ENCODE results near the gene GMPS. TPM values are rescaled to one million over a fixed set of nuclear protein-coding genes. Genes with fewer than 3 reads are reported as not detected.

GMPS gene
- total and polyA plus RNA-seq, 2 of the 4 experiments (the other 2 are of a cell fraction) = 33.9 to 52.5 TPM

DNA sequence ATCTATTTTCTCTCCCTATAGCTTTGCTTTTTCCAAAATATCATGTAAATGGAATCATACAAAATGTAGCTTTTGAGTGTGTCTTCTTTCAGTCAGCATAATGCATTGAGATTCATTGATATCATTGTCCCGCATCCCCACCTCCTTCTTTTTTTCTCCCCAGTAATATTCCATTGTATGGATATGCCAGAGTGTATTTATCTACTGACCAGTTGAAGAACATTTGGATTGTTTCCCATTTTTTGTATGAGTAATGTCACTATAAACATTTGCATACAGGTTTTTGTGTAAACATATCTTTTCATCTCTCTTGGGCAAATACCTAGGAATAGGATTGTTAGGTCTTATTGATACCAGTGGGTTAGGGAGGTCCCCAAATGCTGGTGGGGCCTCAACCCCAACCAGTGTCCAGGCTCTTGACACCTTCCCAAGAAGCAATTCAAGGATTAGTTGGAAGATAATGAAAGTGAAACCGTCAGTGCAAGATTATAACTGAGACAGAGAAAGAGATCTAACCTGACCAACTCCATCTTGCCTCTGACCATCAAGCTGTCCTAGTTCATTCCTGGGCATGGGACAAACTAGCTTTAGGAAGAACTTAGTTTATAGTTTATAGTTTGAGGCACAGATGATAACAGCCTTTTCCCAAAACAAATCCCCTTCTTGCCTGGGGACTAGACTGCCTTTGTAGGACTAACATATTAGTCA lies 8.8 kb upstream of the GMPS start:
- Histone ChIP-seq H4K91ac (ENCODE audit: insufficient read depth, low read depth, low read length) (no peak overlapping the region), H3K4me3 (ENCODE audit: insufficient read depth, low read depth, low read length) (no peak overlapping the region), H4K8ac (ENCODE audit: low read depth in 2 of 2, low read length in 2 of 2) (no peak overlapping the region), H3K79me1 (ENCODE audit: low read depth in 1 of 2, low read length in 2 of 2) (no peaks in the 10 kb centered on the region), H3K4me2 (ENCODE audit: low read depth, low read length) (no peak overlapping the region), H3K27me3 (ENCODE audit: control insufficient read depth, insufficient read depth, low read length) (no peaks in the 10 kb centered on the region), H3K56ac (ENCODE audit: extremely low read depth, insufficient read depth, low read length) (no peak overlapping the region), H3K9ac (ENCODE audit: low read depth, low read length) (no peak overlapping the region), H3K9me1 (ENCODE audit: insufficient read depth, low read length) (no peaks in the 10 kb centered on the region), H2AK9ac (replicated peaks; ENCODE audit: low read depth, low read length, poor library complexity) (no peak overlapping the region), H3K9me3 (ENCODE audit: control insufficient read depth, insufficient read depth, low read length) (no peaks in the 10 kb centered on the region), H3K4me1 (ENCODE audit: control insufficient read depth, insufficient read depth, low read length) (no peaks in the 10 kb centered on the region), H2AK5ac (ENCODE audit: low read depth, low read length) (no peak overlapping the region), H3K23ac (ENCODE audit: low read depth, low read length) (no peak overlapping the region), H2BK20ac (ENCODE audit: low read depth, low read length) (no peak overlapping the region), H3K27ac (ENCODE audit: insufficient read depth, low read length) (no peak overlapping the region), H3K14ac (replicated peaks; ENCODE audit: low read depth, low read length) (no peak overlapping the region), H2AFZ (replicated peaks; ENCODE audit: low read length, poor library complexity) (no peak overlapping the region), H3K36me3 (ENCODE audit: control insufficient read depth, insufficient read depth, low read length) (no peaks in the 10 kb centered on the region), H3K18ac (ENCODE audit: low read depth, low read length) (no peak overlapping the region), H3K4ac (ENCODE audit: low read depth, low read length) (no peak overlapping the region), H4K20me1 (ENCODE audit: insufficient read depth, low read length) (no peaks in the 10 kb centered on the region), H2BK15ac (ENCODE audit: low read depth, low read length) (no peak overlapping the region), H4K5ac (ENCODE audit: low read depth, low read length) (no peak overlapping the region), H2BK120ac (ENCODE audit: low read depth, low read length) (no peak overlapping the region), H2BK5ac (ENCODE audit: low read depth, low read length, poor library complexity, severe bottlenecking) (no peak overlapping the region)
- no peak for TF ChIP-seq NFE2L2 (IDR thresholded peaks at IDR 0.05; ENCODE audit: low read depth, low read length)
- no peak for TF ChIP-seq RCOR1 (IDR thresholded peaks at IDR 0.05; ENCODE audit: insufficient replicate concordance, low read length)
- no peak for TF ChIP-seq RFX5 (IDR thresholded peaks at IDR 0.05; ENCODE audit: low read depth, low read length)
- TF ChIP-seq RAD21 (IDR thresholded peaks at IDR 0.05; ENCODE audit: low read length) = no peak
- TF ChIP-seq POLR2A (IDR thresholded peaks at IDR 0.05; ENCODE audit: low read depth, low read length) = no peak
- no peak for TF ChIP-seq CHD1 (IDR thresholded peaks at IDR 0.05; ENCODE audit: low read depth, low read length)
- TF ChIP-seq MXI1 (IDR thresholded peaks at IDR 0.05; ENCODE audit: borderline replicate concordance, low read depth, low read length) = no peak
- TF ChIP-seq MAFK (IDR thresholded peaks at IDR 0.05; ENCODE audit: low read depth, low read length) = no peak
- TF ChIP-seq, protein P1, sequence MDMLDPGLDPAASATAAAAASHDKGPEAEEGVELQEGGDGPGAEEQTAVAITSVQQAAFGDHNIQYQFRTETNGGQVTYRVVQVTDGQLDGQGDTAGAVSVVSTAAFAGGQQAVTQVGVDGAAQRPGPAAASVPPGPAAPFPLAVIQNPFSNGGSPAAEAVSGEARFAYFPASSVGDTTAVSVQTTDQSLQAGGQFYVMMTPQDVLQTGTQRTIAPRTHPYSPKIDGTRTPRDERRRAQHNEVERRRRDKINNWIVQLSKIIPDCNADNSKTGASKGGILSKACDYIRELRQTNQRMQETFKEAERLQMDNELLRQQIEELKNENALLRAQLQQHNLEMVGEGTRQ (IDR thresholded peaks at IDR 0.05; ENCODE audit: low read depth, low read length) = no peak
- TF ChIP-seq SMC3 (IDR thresholded peaks at IDR 0.05; ENCODE audit: low read depth, low read length) = no peak
- TF ChIP-seq, protein P2, sequence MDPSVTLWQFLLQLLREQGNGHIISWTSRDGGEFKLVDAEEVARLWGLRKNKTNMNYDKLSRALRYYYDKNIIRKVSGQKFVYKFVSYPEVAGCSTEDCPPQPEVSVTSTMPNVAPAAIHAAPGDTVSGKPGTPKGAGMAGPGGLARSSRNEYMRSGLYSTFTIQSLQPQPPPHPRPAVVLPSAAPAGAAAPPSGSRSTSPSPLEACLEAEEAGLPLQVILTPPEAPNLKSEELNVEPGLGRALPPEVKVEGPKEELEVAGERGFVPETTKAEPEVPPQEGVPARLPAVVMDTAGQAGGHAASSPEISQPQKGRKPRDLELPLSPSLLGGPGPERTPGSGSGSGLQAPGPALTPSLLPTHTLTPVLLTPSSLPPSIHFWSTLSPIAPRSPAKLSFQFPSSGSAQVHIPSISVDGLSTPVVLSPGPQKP (IDR thresholded peaks at IDR 0.05; ENCODE audit: borderline replicate concordance, low read depth, low read length) = no peak
- no peak for TF ChIP-seq FOS (IDR thresholded peaks at IDR 0.05; ENCODE audit: low read depth, low read length)
- TF ChIP-seq CEBPB (IDR thresholded peaks at IDR 0.05; ENCODE audit: low read depth, low read length) = no peak
- ChIA-PET POLR2A (ENCODE audit: unreplicated experiment) (no interaction called here), CTCF (interaction anchor here (0.6 kb wide), 1 partner anchor 110 kb away, joined by 3 read pairs; no protein-coding TSS in a partner anchor)
- WGBS, 2 experiments (ENCODE audit: extremely low coverage in 2 of 2, insufficient read length in 1 of 2) = no CpG with 5 or more reads among the region's 2 CpGs
- intact Hi-C loops (cut with micrococcal nuclease) (no loop called here), in situ Hi-C loops (cut with MboI; ENCODE audit: low sequenced_read_pairs) (no loop called here), dilution Hi-C loops (cut with HindIII; ENCODE audit: low sequenced_read_pairs, unreplicated experiment) (no loop called here)
- no peak for ATAC-seq (ENCODE audit: low read depth)
- BruUV-seq (replicated peaks) = no TSS peak
- DNase-seq = peak; percentile 8
